GM19328 (cell line): ENCODE measurements around the gene SLFN12.
"Not testable (repeated sequence)": the region's sequence is repeated elsewhere in the genome, so short reads cannot be mapped to it uniquely, and the experiment has no call there.

ENCODE experiments used
- ATAC-seq: cut with Tn5 transposase; IDR thresholded peaks from one replicate; pipeline ENCODE4 v1.9.1; 2021; ENCODE audit warnings: mild to moderate bottlenecking, moderate library complexity; ENCODE audit not compliant: unreplicated experiment

Gene SLFN12

GRCh38 chr17:35432176-35433074, at the start of gene SLFN12:
Gene SLFN12 (minus strand): TSS chr17:35432500. CDS start chr17:35423028, 9,472 bp downstream.
- ATAC-seq = peak; percentile 71

- ATAC-seq = no peak
Observed at GRCh38 chr17:35479271-35479670, 47.0 kb upstream of the SLFN12 start.

DNA sequence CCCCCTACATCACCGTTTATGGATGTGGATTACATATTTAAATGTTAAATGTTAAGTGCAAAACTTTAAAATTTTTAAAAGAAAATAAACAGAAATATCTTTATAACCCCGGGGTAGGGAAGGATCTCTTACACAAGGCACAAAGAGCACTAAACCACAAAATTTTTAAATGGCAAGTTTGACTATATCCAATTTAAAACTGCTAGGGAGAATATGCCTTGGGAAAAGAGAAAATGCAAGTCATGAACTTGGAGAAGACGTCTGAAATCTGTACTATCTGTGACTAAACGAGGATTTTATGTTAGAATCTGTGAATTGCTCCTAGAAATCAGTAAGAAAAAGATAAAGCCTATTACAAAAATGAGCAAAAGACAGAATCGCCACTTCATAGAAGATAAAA, 44.9 kb upstream of the SLFN12 start:
- ATAC-seq = no peak

- no peak for ATAC-seq
Observed at GRCh38 chr17:35476283-35476820, 44.1 kb upstream of the SLFN12 start.

DNA sequence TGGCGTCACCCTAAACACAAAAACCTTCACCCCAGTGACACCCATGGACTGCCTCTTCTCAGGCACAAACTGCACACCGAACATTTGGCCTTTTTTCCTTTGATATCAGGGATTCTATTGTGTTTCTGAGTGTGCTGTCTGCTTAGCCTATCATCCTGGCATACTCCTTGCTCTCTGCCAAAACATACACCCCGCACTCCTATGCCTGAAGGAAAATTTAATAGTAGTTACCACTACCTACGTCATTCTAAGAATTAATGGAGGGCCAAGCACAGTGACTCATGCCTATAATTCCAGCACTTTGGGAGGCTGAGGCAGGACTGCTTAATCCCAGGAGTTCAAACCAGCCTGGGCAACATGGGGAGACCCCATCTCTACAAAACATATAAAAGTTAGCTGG, 36.2 kb upstream of the SLFN12 start:
- ATAC-seq = no peak

DNA sequence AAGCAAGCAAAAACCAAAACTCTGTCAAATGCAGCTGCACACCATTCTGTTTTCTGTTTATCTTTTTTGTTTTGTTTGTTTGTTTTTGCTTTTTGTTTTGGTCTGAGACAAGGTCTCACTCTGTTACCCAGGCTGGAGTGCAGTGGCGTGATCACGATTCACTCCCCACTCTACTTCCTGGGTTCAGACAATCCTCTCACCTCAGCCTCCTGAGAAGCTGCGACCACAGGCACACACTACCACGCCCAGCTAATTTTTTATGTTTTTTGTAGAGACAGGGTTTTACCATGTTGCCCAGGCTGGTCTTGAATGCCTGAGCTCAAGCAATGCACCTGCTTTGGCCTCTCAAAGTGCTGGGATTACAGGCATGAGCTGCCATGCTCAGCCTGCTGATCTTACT, 35.5 kb upstream of the SLFN12 start:
- no peak for ATAC-seq

- ATAC-seq = no peak
Observed at GRCh38 chr17:35460354-35460851, 28.1 kb upstream of the SLFN12 start.

- ATAC-seq = not testable (repeated sequence)
Observed at GRCh38 chr17:35454035-35454434, 21.7 kb upstream of the SLFN12 start.

GRCh38 chr17:35453171-35453570, 20.9 kb upstream of the SLFN12 start:
- ATAC-seq = no peak

- no peak for ATAC-seq
Observed at GRCh38 chr17:35449371-35449931, 17.2 kb upstream of the SLFN12 start.

DNA sequence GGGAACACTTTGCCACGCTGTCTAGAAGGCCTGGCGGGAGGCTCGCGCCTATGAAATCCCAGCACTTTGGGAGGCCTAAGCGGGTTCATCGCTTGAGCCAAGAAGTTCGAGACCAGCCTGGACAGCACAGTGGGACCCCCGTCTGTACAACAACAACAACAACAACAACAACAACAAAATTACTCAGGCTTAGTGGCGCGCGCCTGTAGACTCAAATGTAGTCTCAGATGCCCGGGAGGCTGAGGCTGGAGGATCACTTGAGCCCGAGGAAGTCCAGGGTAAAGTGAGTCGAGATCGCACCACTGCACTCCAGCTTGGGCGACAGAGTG, 16.6 kb upstream of the SLFN12 start:
- no peak for ATAC-seq

DNA sequence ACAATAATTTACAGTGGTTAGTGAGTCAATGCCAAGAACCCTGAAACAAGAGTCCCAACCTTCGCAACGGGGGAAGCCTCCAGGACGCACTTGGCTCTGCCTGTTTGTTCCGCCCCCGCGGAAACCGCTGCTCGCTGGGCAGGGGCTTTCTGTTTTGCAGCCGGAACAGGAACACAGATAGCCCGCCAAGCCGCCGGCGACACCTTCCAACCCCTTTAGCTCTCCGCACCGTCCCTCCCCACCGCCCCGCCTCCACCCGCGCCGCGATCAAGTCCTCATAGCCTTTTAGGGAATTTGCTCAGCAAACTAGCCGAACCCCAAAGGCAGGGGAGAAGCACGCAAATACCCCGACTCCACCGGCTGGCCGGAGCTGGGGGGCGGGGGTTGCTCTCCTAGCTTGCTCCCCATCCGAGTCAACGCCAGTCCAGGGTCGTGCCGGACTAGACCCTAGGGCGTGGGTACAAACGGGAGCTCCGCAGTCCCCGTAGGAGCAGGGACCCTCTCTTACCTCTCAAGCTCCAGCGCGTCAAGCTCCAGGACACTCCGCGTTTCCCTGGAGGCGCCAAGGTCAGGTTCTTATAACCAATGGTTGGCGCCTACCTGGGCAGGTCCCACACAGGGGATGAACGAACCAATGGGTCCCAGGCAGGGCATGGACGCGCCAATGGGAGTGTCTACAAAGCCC, 16.1 kb upstream of the SLFN12 start, which contains the start of gene SLFN13:
SLFN13 (minus strand) TSS at position 553 of the 685 bp plus-strand sequence. CDS start 3,086 bp downstream, outside the sequence.
- ATAC-seq = peak; percentile 72

GRCh38 chr17:35447499-35447898, 15.2 kb upstream of the SLFN12 start:
- ATAC-seq = no peak

DNA sequence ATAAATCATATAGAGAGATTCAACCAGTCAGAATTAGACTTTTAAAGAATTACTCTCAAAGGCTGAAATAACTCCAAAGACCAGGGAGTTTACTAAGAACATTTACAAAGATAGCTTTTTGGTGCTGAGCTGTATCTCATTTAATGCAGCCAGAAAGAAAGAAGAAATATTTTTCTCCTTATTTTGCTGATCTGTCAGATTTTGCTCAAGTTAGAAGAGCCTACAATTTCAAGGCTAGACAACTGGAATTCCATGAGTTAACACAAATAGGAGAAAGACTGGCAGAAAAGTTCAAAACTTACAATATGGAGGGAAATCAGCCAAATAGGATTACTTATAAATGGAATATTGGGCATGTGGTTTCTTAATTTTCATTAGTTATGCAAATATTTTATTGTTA, 6.1 kb upstream of the SLFN12 start:
- no peak for ATAC-seq

DNA sequence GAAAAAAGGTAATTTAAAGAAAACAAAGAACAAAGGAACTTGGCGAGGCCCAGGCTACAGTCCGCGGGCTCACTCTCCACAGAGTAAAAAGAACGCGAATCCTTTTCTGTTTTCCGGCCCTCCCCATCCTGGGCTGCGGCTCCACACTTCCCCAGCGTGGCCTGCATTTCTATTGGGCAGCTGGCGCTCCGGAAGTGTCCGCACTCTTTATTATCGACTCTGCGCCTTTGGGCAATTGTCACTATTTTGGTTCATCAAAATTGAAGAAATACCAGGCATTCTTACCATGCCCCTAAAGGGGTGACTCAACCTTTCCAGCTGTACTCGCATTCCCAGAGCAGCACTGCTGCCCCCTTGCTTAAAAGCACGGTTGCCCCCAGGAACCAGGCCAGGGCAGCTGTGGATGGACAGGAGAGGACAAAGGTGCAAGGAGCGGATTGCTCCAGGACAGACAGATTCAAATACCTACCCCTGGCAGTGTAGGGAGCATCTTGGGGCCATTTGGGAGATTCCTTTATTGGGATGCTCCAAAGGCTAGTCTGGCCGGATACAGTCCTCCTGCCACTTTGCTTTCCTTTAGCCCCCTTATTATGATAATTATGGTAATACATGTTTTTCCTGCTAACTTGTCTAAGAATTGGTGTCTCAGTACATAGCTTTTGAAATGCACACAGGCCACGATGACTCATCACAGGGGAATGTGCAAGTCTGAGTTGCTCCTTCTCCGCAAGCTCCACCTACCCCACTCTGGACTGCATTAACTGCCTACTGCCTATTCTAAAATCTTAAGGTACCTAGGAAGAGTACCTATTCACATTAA, 985 bp upstream of the SLFN12 start:
- no peak for ATAC-seq

- ATAC-seq = no peak
Observed at GRCh38 chr17:35429702-35430101, 2.6 kb downstream of the SLFN12 start.

- no peak for ATAC-seq
Observed at GRCh38 chr17:35428229-35428628, 4.1 kb downstream of the SLFN12 start.

GRCh38 chr17:35423761-35424160, 8.5 kb downstream of the SLFN12 start:
- no peak for ATAC-seq

DNA sequence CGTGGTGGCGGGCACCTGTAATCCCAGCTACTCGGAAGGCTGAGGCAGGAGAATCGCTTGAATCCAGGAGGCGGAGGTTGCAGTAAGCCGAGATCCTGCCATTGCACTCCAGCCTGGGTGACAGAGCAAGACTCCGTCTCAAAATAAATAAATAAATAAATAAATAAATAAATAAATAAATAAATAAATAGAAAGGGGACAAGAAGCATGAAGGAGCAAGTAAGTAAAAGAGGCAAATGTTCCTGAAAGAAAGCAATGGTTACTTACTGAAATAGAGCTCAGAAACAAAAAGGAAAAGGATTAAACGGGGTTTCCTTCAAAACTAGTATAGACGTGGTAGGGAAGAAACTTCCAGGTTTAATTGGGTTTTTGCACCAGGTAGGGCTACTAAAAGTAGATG, 11.2 kb downstream of the SLFN12 start:
- ATAC-seq = not testable (repeated sequence)

GRCh38 chr17:35416659-35417058, 15.6 kb downstream of the SLFN12 start:
- ATAC-seq = no peak
